Mesendoderm (in vitro differentiated cells): ENCODE data around the gene TMEM109.

ENCODE experiments used
- DNase-seq: peaks from one replicate; pipeline ENCODE4 v3.0.0; 2013
- H2AK5ac ChIP-seq: 2 replicates; pipeline ENCODE4 v1.6.1; 2013; ENCODE audit warnings: low read length, inconsistent platforms
- H2BK120ac ChIP-seq: 2 replicates; pipeline ENCODE4 v1.6.1; 2013; ENCODE audit warnings: low read depth, mild to moderate bottlenecking, low read length, moderate library complexity, mixed read lengths
- H2BK15ac ChIP-seq: replicated peaks from 2 replicates; pipeline ENCODE4 v1.6.1; 2013; ENCODE audit warnings: low read depth, mild to moderate bottlenecking, moderate library complexity
- H2BK5ac ChIP-seq: 2 replicates; pipeline ENCODE4 v1.6.1; 2013; ENCODE audit warnings: low read length, inconsistent platforms
- H3K18ac ChIP-seq: 2 replicates; pipeline ENCODE4 v1.6.1; 2013; ENCODE audit warnings: mild to moderate bottlenecking, low read length, mixed read lengths
- H3K23ac ChIP-seq: one replicate; pipeline ENCODE4 v1.6.1; 2013; ENCODE audit warnings: low read length
- H3K27ac ChIP-seq: 2 replicates; pipeline ENCODE4 v1.5.1; 2013; ENCODE audit warnings: low read depth, mild to moderate bottlenecking, inconsistent platforms, low read length, moderate library complexity
- H3K27me3 ChIP-seq: 2 replicates; pipeline ENCODE4 v1.6.1; 2013; ENCODE audit warnings: low read length, control low read depth, mild to moderate bottlenecking, inconsistent platforms; ENCODE audit not compliant: insufficient read depth, poor library complexity
- H3K36me3 ChIP-seq: 2 replicates; pipeline ENCODE4 v1.6.1; 2013; ENCODE audit warnings: low read length, inconsistent platforms; ENCODE audit not compliant: control insufficient read depth, insufficient read depth
- H3K4ac ChIP-seq: one replicate; pipeline ENCODE4 v1.6.1; 2013; ENCODE audit warnings: low read depth, mild to moderate bottlenecking, low read length, moderate library complexity
- H3K4me1 ChIP-seq: 2 replicates; pipeline ENCODE4 v1.6.1; 2013; ENCODE audit warnings: low read depth, low read length, inconsistent platforms; ENCODE audit not compliant: control insufficient read depth
- H3K4me2 ChIP-seq: 2 replicates; pipeline ENCODE4 v1.6.1; 2013; ENCODE audit warnings: low read length
- H3K4me3 ChIP-seq: 2 replicates; pipeline ENCODE4 v1.5.1; 2013; ENCODE audit warnings: mild to moderate bottlenecking, low read length
- H3K56ac ChIP-seq: one replicate; pipeline ENCODE4 v1.6.1; 2013; ENCODE audit warnings: low read length
- H3K79me1 ChIP-seq: 2 replicates; pipeline ENCODE4 v1.6.1; 2013; ENCODE audit warnings: low read length, inconsistent platforms
- H3K79me2 ChIP-seq: 2 replicates; pipeline ENCODE4 v1.6.1; 2013; ENCODE audit warnings: mild to moderate bottlenecking, low read length; ENCODE audit not compliant: control insufficient read depth, insufficient read depth
- H3K9ac ChIP-seq: 2 replicates; pipeline ENCODE4 v1.6.1; 2013; ENCODE audit warnings: low read length, inconsistent platforms
- H4K5ac ChIP-seq: one replicate; pipeline ENCODE4 v1.6.1; 2013; ENCODE audit warnings: low read length
- H4K8ac ChIP-seq: one replicate; pipeline ENCODE4 v1.6.1; 2013; ENCODE audit warnings: low read depth, mild to moderate bottlenecking, control low read depth, low read length, moderate library complexity
- WGBS: extraction: QIAGEN DNeasy Blood & Tissue Kit; methylation state at CpG from one replicate; pipeline ENCODE4 v1.1.7; 2013; ENCODE audit warnings: low lambda C conversion rate, missing lambda C conversion rate; ENCODE audit not compliant: insufficient coverage; ENCODE audit errors: extremely low coverage; 5-methylcytosine and 5-hydroxymethylcytosine counted together

TMEM109 gene

DNA sequence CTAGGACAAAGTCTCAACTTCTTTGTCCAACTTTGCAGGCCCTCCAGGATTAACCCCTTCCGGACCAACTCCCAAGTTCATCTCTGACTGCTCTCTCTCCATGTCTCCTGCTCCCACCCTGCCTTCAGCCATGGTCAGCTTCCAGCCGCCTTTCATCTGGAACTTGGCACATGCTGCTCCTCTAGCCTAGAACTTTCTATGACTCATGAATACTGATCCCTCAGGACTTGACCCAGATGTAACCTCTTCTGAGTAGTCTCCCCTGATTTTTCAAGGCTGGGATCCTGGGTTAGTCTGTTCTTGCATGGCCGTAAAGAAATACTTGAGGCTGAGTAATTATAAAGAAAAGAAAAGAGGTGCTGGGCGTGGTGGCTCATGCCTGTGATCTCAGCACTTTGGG is 43.2 kb downstream of the TMEM109 start:
- Histone ChIP-seq H2AK5ac (no peak overlapping the region), H3K9ac (no peak overlapping the region), H3K79me2 (no peaks in the 10 kb centered on the region), H3K23ac (no peak overlapping the region), H3K4ac (no peak overlapping the region), H3K27ac (no peak overlapping the region), H3K4me2 (no peak overlapping the region), H3K56ac (no peak overlapping the region), H3K18ac (no peak overlapping the region), H4K5ac (no peak overlapping the region), H3K4me1 (peaks cover 4% of the 10 kb centered on the region), H2BK5ac (no peak overlapping the region), H2BK15ac (no peak overlapping the region), H2BK120ac (no peak overlapping the region), H4K8ac (no peak overlapping the region), H3K27me3 (no peaks in the 10 kb centered on the region), H3K4me3 (no peak overlapping the region), H3K36me3 (no peaks in the 10 kb centered on the region), H3K79me1 (no peaks in the 10 kb centered on the region)
- WGBS, result no CpG with 5 or more reads among the region's 4 CpGs
- DNase-seq, result no peak

GRCh38 chr11:60959431-60959830 is 45.5 kb downstream of the TMEM109 start:
- Histone ChIP-seq H4K5ac (no peak overlapping the region), H2AK5ac (no peak overlapping the region), H3K23ac (no peak overlapping the region), H3K27ac (no peak overlapping the region), H4K8ac (no peak overlapping the region), H3K9ac (no peak overlapping the region), H3K79me1 (no peaks in the 10 kb centered on the region), H3K4me1 (no peaks in the 10 kb centered on the region), H3K4me3 (no peak overlapping the region), H3K79me2 (no peaks in the 10 kb centered on the region), H3K4me2 (no peak overlapping the region), H3K18ac (no peak overlapping the region), H2BK120ac (no peak overlapping the region), H3K36me3 (no peaks in the 10 kb centered on the region), H2BK5ac (no peak overlapping the region), H2BK15ac (no peak overlapping the region), H3K4ac (no peak overlapping the region), H3K56ac (no peak overlapping the region), H3K27me3 (no peaks in the 10 kb centered on the region)
- WGBS, result no CpG with 5 or more reads among the region's 6 CpGs
- DNase-seq, result no peak

DNA sequence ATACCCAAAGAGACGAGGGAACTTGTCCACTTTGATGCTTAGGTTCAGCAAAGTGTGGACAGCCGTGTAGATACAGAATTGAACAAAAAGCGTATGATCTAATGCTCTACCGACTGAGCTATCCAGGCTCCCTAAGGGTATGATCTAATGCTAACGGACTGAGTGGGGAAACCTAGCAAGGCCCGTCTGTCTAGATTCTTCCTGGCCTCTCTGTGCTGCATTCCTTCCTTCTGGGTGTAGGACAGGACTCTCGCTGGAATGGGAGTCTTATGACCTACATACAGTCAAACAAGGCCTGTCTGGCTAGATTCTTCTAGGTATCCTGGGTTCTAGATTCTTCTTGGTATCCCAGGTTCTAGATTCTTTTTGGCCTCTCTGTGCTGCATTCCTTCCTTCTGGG is 46.4 kb downstream of the TMEM109 start:
- DNase-seq, result no peak
- H3K79me2 ChIP-seq, result no peaks in the 10 kb centered on the region
- H3K23ac ChIP-seq, result no peak overlapping the region
- no peak overlapping the region for H3K4me2 ChIP-seq
- H3K4me3 ChIP-seq, result no peak overlapping the region
- H3K27me3 ChIP-seq, result no peaks in the 10 kb centered on the region
- no peak overlapping the region for H4K8ac ChIP-seq
- H3K9ac ChIP-seq, result no peak overlapping the region
- H3K56ac ChIP-seq, result no peak overlapping the region
- H3K27ac ChIP-seq, result no peak overlapping the region
- no peaks in the 10 kb centered on the region for H3K36me3 ChIP-seq
- no peaks in the 10 kb centered on the region for H3K79me1 ChIP-seq
- H2BK15ac ChIP-seq, result no peak overlapping the region
- no peak overlapping the region for H3K4ac ChIP-seq
- no peak overlapping the region for H3K18ac ChIP-seq
- no peak overlapping the region for H2BK120ac ChIP-seq
- H2AK5ac ChIP-seq, result no peak overlapping the region
- H3K4me1 ChIP-seq, result no peaks in the 10 kb centered on the region
- no peak overlapping the region for H4K5ac ChIP-seq
- H2BK5ac ChIP-seq, result no peak overlapping the region
- WGBS, result no CpG with 5 or more reads among the region's 7 CpGs

DNA sequence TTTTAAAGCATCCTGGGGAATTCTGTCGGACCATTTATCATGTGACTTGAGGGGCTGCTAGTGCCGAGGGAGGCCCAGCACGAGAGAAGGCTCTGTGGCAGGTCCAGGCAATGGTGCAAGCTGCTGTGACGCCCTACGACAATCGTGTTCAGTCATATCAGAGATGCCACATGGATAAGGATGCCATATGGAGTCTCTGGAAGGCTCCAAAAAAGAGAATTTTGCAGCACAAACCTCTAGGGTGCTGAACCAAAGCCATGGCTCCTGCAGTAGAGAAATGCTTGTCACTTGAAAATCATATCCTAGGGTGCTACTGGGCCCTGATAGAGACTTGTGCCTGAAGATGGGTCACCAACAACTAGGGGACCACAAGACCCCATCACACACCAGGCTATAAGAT is 50.8 kb downstream of the TMEM109 start:
- H3K79me2 ChIP-seq, result no peaks in the 10 kb centered on the region
- no peak overlapping the region for H2BK120ac ChIP-seq
- H4K8ac ChIP-seq, result no peak overlapping the region
- no peak overlapping the region for H2AK5ac ChIP-seq
- no peak overlapping the region for H3K23ac ChIP-seq
- H3K36me3 ChIP-seq, result no peaks in the 10 kb centered on the region
- H3K27ac ChIP-seq, result no peak overlapping the region
- H3K9ac ChIP-seq, result no peak overlapping the region
- H3K4me3 ChIP-seq, result no peak overlapping the region
- H3K4ac ChIP-seq, result no peak overlapping the region
- no peaks in the 10 kb centered on the region for H3K27me3 ChIP-seq
- no peak overlapping the region for H3K56ac ChIP-seq
- H2BK15ac ChIP-seq, result no peak overlapping the region
- H3K4me2 ChIP-seq, result no peak overlapping the region
- no peak for DNase-seq
- no CpG with 5 or more reads among the region's 6 CpGs for WGBS
- H3K79me1 ChIP-seq, result no peaks in the 10 kb centered on the region
- H4K5ac ChIP-seq, result no peak overlapping the region
- H3K18ac ChIP-seq, result no peak overlapping the region
- no peak overlapping the region for H2BK5ac ChIP-seq
- H3K4me1 ChIP-seq, result no peaks in the 10 kb centered on the region

GRCh38 chr11:60966890-60967289 is 52.9 kb downstream of the TMEM109 start:
- no peak overlapping the region for H2BK5ac ChIP-seq
- no peaks in the 10 kb centered on the region for H3K4me1 ChIP-seq
- no peak overlapping the region for H3K4ac ChIP-seq
- no peak overlapping the region for H2AK5ac ChIP-seq
- no peak overlapping the region for H3K56ac ChIP-seq
- H2BK120ac ChIP-seq, result no peak overlapping the region
- no peaks in the 10 kb centered on the region for H3K79me1 ChIP-seq
- no peak overlapping the region for H3K23ac ChIP-seq
- H4K5ac ChIP-seq, result no peak overlapping the region
- WGBS, result no CpG with 5 or more reads among the region's 4 CpGs
- H3K4me2 ChIP-seq, result no peak overlapping the region
- no peak overlapping the region for H3K9ac ChIP-seq
- H3K4me3 ChIP-seq, result no peak overlapping the region
- H3K27me3 ChIP-seq, result no peaks in the 10 kb centered on the region
- no peak for DNase-seq
- no peak overlapping the region for H3K27ac ChIP-seq
- no peaks in the 10 kb centered on the region for H3K36me3 ChIP-seq
- H3K18ac ChIP-seq, result no peak overlapping the region
- H4K8ac ChIP-seq, result no peak overlapping the region
- H2BK15ac ChIP-seq, result no peak overlapping the region
- H3K79me2 ChIP-seq, result no peaks in the 10 kb centered on the region

- H3K36me3 ChIP-seq, result no peaks in the 10 kb centered on the region
- no peak overlapping the region for H3K4me3 ChIP-seq
- no peak overlapping the region for H3K56ac ChIP-seq
- H3K4me1 ChIP-seq, result no peaks in the 10 kb centered on the region
- no peaks in the 10 kb centered on the region for H3K79me2 ChIP-seq
- H3K23ac ChIP-seq, result no peak overlapping the region
- no peaks in the 10 kb centered on the region for H3K27me3 ChIP-seq
- H3K79me1 ChIP-seq, result no peaks in the 10 kb centered on the region
- no peak overlapping the region for H4K8ac ChIP-seq
- no peak overlapping the region for H2BK5ac ChIP-seq
- no peak overlapping the region for H2BK15ac ChIP-seq
- no CpG with 5 or more reads among the region's 1 CpG for WGBS
- H3K9ac ChIP-seq, result no peak overlapping the region
- H3K27ac ChIP-seq, result no peak overlapping the region
- no peak overlapping the region for H2BK120ac ChIP-seq
- no peak overlapping the region for H3K18ac ChIP-seq
- no peak overlapping the region for H4K5ac ChIP-seq
- H3K4me2 ChIP-seq, result no peak overlapping the region
- DNase-seq, result no peak
- no peak overlapping the region for H3K4ac ChIP-seq
- no peak overlapping the region for H2AK5ac ChIP-seq
Observed at GRCh38 chr11:60968223-60968622, 54.3 kb downstream of the TMEM109 start.
